Activated B cell treated with CpG ODN at 0.5 μM for 24 hours (primary cell): ENCODE data around the gene RNF126. TPM values are rescaled to one million over a fixed set of nuclear protein-coding genes. Genes with fewer than 3 reads are reported as not detected.
A peak's percentile ranks its signal among the peaks of the same experiment; 100 is the strongest.

ENCODE experiments used
- ATAC-seq: fragments of 200-7000 bp; cut with Tn5 transposase; one replicate; pipeline ENCODE4 v1.10.0; 2021; ENCODE audit warnings: low read depth, mild to moderate bottlenecking, moderate library complexity
- CTCF ChIA-PET: fragments of 350-600 bp; sonication (Branson Sonifier 250); formaldehyde crosslinking; loops from one replicate; lab custom pipeline; 2021; ENCODE audit warnings: antibody characterized with exemption; lab: Charles Lee
- POLR2A ChIA-PET: fragments of 350-600 bp; sonication (Branson Sonifier 250); formaldehyde crosslinking; loops from one replicate; lab custom pipeline; 2021; ENCODE audit warnings: antibody characterized with exemption; lab: Charles Lee
- DNase-seq: peaks from one replicate; pipeline ENCODE4 v3.0.0; 2022
- H3K27ac Mint-ChIP-seq: one replicate; pipeline ENCODE4 v1.8.0; 2020; ENCODE audit warnings: mixed read lengths
- H3K27me3 Mint-ChIP-seq: one replicate; pipeline ENCODE4 v1.8.0; 2021; ENCODE audit warnings: mixed read lengths
- H3K36me3 Mint-ChIP-seq: one replicate; pipeline ENCODE4 v1.8.0; 2021; ENCODE audit warnings: low read depth, mixed read lengths
- H3K4me1 Mint-ChIP-seq: one replicate; pipeline ENCODE4 v1.8.0; 2021; ENCODE audit warnings: mixed read lengths
- H3K4me3 Mint-ChIP-seq: one replicate; pipeline ENCODE4 v1.8.0; 2020; ENCODE audit warnings: mild to moderate bottlenecking, mixed read lengths
- H3K9me3 Mint-ChIP-seq: one replicate; pipeline ENCODE4 v1.8.0; 2020; ENCODE audit warnings: mixed read lengths
- intact Hi-C: fragments of 100-400 bp; cut with micrococcal nuclease; formaldehyde crosslinking; loops from one replicate; pipeline ENCODE4 v1.15.1; 2024
- total RNA-seq: library from RNA; stranded (reverse); gene quantifications from 2 replicates; pipeline ENCODE4 v1.2.3, GENCODE V29; 2022
- TF ChIP-seq, protein P1 (sequence below): fragments of 200-600 bp; IDR thresholded peaks from one replicate; pipeline ENCODE4 v1.8.0; 2022; ENCODE audit warnings: antibody characterized with exemption, mild to moderate bottlenecking

RNF126 gene
- total RNA-seq, 1 donor from 2014 or later, result 82.7 TPM

- Mint-ChIP-seq H3K4me1 (peaks cover 3% of the 10 kb centered on the region), H3K9me3 (peaks cover 3% of the 10 kb centered on the region), H3K36me3 (no peaks in the 10 kb centered on the region), H3K4me3 (no peak overlapping the region), H3K27me3 (peaks cover 29% of the 10 kb centered on the region), H3K27ac (no peak overlapping the region)
- TF ChIP-seq, protein P1, sequence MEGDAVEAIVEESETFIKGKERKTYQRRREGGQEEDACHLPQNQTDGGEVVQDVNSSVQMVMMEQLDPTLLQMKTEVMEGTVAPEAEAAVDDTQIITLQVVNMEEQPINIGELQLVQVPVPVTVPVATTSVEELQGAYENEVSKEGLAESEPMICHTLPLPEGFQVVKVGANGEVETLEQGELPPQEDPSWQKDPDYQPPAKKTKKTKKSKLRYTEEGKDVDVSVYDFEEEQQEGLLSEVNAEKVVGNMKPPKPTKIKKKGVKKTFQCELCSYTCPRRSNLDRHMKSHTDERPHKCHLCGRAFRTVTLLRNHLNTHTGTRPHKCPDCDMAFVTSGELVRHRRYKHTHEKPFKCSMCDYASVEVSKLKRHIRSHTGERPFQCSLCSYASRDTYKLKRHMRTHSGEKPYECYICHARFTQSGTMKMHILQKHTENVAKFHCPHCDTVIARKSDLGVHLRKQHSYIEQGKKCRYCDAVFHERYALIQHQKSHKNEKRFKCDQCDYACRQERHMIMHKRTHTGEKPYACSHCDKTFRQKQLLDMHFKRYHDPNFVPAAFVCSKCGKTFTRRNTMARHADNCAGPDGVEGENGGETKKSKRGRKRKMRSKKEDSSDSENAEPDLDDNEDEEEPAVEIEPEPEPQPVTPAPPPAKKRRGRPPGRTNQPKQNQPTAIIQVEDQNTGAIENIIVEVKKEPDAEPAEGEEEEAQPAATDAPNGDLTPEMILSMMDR, result no peak
- ChIA-PET CTCF (no interaction called here), POLR2A (no interaction called here)
- intact Hi-C loops, result no loop called here
- ATAC-seq (no peak), DNase-seq (no peak)
Observed at GRCh38 chr19:709196-709964, 46.4 kb upstream of the RNF126 start.

- Mint-ChIP-seq H3K36me3 (no peaks in the 10 kb centered on the region), H3K9me3 (peaks cover 3% of the 10 kb centered on the region), H3K4me3 (peak within 1 kb of the TSS; percentile 19), H3K27me3 (peaks cover 31% of the 10 kb centered on the region), H3K4me1 (peaks cover 5% of the 10 kb centered on the region), H3K27ac (no peak within 1 kb of the TSS)
- intact Hi-C loops, result no loop called here
- ATAC-seq, result no peak
- TF ChIP-seq, protein P1, result no peak
- POLR2A ChIA-PET, result no interaction called here
- DNase-seq, result no peak
- CTCF ChIA-PET, result no interaction called here
Observed at GRCh38 chr19:708154-709143, 45.4 kb upstream of the RNF126 start, which contains the start of gene PALM. Gene PALM (plus strand): TSS chr19:708935. CDS start chr19:709147, 212 bp downstream.

GRCh38 chr19:704447-704741 is 41.4 kb upstream of the RNF126 start:
- peaks cover 34% of the 10 kb centered on the region for H3K27me3 Mint-ChIP-seq
- CTCF ChIA-PET, result no interaction called here
- no peaks in the 10 kb centered on the region for H3K36me3 Mint-ChIP-seq
- peaks cover 7% of the 10 kb centered on the region for H3K9me3 Mint-ChIP-seq
- POLR2A ChIA-PET, result no interaction called here
- DNase-seq, result no peak
- H3K27ac Mint-ChIP-seq, result no peak overlapping the region
- intact Hi-C loops, result no loop called here
- TF ChIP-seq, protein P1, result no peak
- no peak overlapping the region for H3K4me3 Mint-ChIP-seq
- H3K4me1 Mint-ChIP-seq, result peaks cover 9% of the 10 kb centered on the region
- ATAC-seq, result no peak

DNA sequence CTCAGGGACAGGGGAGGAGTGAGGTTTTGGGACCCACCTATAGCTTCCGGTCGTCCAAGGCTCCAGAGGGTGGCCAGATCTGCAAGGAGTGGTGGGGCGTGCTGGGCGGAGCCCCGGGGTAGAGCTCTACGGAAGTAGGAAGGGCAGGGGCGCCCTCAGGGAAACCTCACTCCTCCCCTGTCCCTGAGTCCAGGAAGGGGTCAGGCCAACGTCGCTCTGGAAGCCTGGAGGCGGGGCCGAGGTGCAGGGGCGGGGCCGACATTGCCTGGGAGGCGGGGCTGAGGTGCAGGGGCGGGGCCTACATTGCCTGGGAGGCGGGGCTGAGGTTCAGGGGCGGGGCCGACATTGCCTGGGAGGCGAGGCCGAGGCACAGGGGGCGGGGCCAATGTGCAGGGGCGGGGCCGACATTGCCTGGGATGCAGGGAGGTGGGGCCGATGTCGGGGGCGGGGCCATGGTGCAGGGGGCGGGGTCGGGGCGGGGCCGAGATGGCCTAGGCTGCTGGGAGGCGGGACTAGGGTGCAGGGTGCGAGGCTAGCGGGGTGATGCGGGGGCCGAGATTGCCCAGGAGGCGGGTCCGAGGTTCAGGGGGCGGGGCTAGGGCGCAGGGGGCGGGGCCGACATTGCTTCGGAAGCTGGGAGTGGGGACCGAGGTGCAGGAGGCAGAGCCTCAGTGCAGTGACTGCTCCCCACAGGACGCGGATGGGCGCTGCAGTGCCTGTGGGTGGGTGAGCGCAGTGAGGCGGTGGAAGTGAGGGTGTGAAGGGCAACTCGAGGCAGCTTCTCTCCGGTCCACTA is 40.8 kb upstream of the RNF126 start:
- ChIA-PET POLR2A (interaction anchor here (0.5 to 0.7 kb wide), 2 partner anchors 36 to 316 kb away, joined by 4 read pairs; no protein-coding TSS in a partner anchor), CTCF (no interaction called here)
- Mint-ChIP-seq H3K9me3 (peaks cover 7% of the 10 kb centered on the region), H3K4me3 (no peak overlapping the region), H3K27ac (no peak overlapping the region), H3K27me3 (peaks cover 38% of the 10 kb centered on the region), H3K4me1 (peaks cover 9% of the 10 kb centered on the region), H3K36me3 (no peaks in the 10 kb centered on the region)
- ATAC-seq (peak; percentile 72), DNase-seq (no peak)
- TF ChIP-seq, protein P1, result no peak
- intact Hi-C loops, result no loop called here
